ENCODE measurements around the gene ARHGEF12.

DNA sequence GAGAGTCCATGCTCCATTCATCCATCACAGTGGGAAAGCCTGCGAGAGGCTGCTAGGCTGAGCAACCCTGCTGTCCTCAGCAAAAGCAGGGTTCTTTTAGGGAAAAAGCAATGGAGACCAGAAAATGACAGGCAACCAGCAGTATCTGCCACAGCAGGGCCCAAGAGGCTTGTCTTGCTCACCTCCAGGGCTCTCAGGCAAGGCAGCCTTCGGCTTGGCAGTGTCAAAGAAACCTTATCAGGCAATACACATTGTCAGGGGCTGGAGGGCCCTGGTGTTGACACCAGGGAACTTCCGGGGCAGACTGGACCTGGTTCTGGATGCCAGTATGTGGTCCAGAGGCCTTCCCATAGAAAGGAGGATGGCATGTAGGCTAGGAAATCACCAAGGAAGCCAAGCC is 21.4 kb upstream of the ARHGEF12 start:
- TF ChIP-seq CTCF (IDR thresholded peaks at IDR 0.05) (no peak), NFE2L2 (conservative IDR thresholded peaks at IDR 0.05; ENCODE audit: low read length) (no peak), ZFP36 (IDR thresholded peaks at IDR 0.05; ENCODE audit: borderline replicate concordance, partially characterized antibody) (no peak), JUN (IDR thresholded peaks at IDR 0.05) (no peak), MAZ (IDR thresholded peaks at IDR 0.05; ENCODE audit: borderline replicate concordance, low read depth, low read length) (no peak), PHF8 (IDR thresholded peaks at IDR 0.05; ENCODE audit: borderline replicate concordance, low read depth) (no peak)
- TF ChIP-seq, protein P1, sequence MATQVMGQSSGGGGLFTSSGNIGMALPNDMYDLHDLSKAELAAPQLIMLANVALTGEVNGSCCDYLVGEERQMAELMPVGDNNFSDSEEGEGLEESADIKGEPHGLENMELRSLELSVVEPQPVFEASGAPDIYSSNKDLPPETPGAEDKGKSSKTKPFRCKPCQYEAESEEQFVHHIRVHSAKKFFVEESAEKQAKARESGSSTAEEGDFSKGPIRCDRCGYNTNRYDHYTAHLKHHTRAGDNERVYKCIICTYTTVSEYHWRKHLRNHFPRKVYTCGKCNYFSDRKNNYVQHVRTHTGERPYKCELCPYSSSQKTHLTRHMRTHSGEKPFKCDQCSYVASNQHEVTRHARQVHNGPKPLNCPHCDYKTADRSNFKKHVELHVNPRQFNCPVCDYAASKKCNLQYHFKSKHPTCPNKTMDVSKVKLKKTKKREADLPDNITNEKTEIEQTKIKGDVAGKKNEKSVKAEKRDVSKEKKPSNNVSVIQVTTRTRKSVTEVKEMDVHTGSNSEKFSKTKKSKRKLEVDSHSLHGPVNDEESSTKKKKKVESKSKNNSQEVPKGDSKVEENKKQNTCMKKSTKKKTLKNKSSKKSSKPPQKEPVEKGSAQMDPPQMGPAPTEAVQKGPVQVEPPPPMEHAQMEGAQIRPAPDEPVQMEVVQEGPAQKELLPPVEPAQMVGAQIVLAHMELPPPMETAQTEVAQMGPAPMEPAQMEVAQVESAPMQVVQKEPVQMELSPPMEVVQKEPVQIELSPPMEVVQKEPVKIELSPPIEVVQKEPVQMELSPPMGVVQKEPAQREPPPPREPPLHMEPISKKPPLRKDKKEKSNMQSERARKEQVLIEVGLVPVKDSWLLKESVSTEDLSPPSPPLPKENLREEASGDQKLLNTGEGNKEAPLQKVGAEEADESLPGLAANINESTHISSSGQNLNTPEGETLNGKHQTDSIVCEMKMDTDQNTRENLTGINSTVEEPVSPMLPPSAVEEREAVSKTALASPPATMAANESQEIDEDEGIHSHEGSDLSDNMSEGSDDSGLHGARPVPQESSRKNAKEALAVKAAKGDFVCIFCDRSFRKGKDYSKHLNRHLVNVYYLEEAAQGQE (IDR thresholded peaks at IDR 0.05) = no peak
